Inflammatory macrophage treated with lipopolysaccharide for 1 hour (primary cell): Measurements from ENCODE around the gene DOK7.
"Not testable (repeated sequence)": the region's sequence is repeated elsewhere in the genome, so short reads cannot be mapped to it uniquely, and the experiment has no call there.

Source experiments
- DNase-seq, 2 donors: peaks; one replicate each; pipeline ENCODE4 v3.0.0-alpha.2; 2020 to 2022

DOK7 gene

DNA sequence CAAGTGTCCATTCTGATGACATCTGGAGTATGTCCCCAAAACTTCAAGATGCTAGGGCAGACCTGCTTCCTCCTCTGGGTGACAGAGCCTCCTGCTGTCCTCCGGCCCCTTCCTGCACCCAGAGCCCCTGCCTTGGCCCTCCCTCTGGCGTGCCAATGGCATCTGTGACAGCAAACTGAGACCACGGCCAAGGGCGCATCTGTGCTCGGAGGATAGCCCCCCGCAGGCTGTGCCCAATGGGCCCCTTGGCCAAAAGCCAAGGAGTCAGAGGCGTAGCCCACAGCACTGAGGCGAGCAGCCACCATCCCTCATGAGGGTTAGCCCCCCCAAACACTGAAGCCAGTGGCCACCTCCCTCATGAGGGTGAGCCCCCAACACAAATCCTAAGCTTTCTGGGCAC is 61.2 kb downstream of the DOK7 start:
- DNase-seq: no peak

GRCh38 chr4:3524920-3525319 is 61.8 kb downstream of the DOK7 start:
- no peak for DNase-seq

DNA sequence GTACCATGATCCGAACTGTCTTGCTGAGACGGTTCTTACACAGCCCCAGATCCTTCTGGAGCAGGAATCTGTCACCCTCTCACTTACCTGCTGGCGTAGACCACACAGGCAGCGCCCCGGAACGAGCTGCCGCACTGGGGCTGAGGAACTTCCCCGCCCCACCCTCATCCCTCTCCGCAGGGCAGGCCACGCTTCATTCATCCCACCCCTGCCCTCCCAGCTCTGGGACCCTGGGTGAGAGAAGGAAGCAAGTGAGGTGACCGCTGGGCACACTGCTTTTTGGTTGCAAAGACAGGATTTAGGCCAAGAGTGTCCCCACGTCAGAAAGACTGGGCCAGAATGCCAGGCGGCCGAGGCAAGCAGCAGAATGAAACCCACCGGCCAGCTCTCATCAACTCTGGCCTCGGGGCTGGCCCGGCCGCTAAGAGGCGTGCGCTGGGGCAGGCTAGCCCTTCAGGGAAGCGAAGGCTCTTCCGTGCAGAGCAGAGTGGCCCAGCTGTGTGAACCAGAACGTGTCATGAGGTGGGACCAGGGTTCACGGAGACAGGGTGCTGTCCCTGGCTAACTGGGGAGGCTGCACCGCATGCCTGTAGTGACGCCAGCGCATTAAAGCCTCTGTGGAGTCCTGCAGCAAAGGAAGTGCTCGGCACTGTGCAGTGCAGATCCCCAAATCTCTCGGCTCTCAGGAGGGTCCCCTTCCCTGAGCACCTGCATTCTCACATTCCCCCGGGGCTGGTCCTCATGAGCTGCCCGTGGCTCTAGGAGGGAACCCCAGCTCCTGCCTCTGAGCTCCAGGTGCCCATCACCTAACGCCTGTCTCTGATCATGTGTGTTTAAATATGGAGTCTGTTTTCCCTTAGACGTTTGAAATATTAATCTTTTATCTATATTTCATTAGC is 62.7 kb downstream of the DOK7 start:
- no peak for DNase-seq

DNA sequence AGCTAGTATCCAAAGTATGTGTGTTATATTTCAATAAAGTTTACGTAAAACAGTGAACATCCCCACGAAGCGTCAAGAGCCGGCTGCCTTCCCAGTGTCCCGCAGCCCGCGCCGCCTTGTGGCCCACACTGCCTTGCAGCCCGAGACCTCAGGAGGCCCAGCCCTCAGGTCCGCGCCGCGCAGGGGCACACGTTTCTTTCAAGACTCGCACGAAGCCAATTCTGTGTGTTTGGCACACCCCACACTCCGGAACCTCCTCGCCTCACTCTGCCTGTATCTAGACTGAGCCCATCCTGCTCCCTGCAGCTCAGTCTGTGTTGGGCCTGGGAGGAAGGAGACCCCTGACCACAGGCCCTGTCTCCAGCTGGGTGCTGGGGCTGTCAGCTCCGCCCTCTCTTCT is 63.4 kb downstream of the DOK7 start:
- no peak for DNase-seq

DNA sequence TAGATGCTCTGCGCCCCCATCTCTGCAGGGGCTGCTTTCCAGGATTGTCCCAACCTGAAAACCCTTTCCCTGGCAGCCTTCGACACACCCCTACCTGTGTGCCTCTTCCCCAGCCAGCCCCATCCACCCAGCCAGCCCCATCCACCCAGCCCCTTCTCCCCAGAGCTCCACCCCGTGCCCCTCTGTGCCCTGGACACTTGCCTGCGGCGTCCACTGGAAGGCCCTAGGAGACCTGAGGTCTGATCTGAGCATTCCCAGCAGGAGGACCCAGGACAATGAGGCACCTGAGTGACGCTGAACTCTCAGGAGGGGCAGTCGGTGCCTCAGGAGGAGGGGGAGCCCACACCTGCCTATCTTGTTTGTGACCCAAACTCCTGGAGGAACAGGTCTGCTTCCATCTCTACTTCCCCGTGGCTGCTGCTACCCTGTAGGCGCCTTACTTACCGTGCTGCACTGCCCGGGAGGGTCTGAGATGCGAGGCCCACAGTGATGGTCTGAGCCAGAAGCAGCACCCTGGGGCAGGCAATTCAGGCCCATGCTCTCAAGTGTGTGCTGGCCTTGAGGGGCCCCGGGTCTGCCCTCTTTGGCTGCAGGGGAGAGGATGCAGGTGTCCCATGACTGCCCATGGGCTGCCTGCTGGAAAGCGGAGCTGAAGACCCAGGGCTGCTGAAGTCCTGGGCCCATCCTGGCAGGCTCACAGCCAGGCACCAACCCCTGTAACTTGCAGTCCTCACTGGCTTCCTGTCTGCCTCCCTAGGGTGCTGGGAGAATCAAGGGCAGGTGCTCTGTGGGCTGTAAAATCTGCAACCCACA is 64.2 kb downstream of the DOK7 start:
- no peak for DNase-seq

DNA sequence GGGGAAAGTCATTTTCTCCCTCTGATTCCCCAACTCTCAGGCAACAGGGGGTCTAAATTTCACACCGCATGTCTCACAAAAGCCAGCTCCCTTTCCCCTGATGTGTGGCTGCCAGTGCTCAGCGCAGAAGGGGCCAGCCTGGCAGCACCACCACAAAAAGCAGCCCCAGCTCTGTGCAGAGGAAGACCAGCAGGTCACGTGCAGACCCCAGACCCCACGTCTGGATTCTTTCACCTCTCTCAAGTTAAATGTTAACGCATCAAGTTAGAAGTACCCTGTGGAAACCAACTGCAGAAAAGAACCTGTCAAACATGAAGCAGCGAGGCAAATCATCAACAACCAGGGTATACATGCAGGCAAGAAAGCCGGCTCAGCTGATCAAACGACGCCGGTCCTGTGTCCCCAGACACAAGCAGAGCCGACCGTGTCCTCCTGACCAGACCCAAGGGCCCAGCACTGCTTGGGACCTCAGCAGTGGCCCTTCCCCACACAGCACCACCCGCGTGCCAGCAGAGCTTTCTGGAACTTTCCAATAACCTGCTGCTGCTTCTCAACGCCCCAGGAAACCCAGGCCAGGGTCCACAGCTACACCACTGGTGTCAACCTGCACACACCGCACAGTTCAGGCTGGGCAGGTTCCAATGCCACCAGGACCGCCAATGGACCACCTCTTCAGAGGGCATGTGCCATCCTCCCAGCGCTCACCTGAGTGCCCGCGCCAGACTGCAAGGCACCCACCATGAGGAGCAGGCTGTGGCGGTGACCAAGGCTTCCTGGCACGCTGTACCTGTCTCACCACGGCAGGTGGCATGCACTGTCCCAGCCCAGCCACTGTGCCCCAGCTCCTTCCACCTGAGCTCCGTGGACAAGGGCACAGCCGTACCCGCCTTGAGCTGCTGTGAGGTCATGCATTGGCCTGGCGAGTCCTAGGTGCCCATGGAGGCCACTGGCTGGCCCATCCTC is 65.1 kb downstream of the DOK7 start:
- DNase-seq: no peak

DNA sequence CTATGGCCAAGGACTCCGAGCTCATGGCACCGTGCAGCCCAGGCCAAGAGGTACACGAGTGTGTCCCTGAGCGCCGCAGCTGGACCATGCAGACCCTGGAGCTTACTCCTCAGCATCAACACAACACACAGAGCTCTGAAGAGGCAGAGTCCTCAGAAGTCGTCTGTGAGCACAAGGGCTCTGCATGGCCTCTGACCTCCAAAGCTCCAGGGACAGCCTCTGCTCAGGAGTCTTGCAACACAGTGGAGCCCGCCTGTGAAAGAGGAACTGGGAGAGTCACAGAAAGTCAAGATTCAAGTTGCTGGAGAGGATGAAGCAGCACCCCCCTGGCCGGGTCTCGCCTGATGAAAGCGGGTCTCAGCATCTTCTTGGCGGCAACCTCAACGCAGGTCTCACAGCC is 66.3 kb downstream of the DOK7 start:
- DNase-seq: peak; percentile 81 to 85

DNA sequence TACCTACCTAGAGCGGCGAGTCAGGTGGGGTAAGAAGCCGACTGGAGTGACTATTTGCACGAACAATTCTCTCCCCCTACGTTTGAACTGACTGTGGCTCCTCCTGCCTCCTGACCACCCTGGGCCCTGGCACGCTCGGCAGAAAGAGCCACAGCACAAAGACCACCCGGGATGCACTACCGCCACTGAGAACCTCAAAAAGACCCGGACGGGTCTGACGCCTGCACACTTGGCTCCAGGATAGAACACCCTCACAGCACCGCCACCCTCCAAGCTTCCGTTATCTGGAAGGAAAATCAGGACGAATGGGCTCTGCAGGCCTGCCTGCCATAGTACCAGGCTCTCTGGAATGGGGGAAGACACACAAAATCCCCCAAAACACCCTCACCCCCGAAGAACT is 66.9 kb downstream of the DOK7 start:
- DNase-seq: no peak

- no peak for DNase-seq
These were observed 67.7 kb downstream of the DOK7 start for GRCh38 chr4:3530663-3531254.

DNA sequence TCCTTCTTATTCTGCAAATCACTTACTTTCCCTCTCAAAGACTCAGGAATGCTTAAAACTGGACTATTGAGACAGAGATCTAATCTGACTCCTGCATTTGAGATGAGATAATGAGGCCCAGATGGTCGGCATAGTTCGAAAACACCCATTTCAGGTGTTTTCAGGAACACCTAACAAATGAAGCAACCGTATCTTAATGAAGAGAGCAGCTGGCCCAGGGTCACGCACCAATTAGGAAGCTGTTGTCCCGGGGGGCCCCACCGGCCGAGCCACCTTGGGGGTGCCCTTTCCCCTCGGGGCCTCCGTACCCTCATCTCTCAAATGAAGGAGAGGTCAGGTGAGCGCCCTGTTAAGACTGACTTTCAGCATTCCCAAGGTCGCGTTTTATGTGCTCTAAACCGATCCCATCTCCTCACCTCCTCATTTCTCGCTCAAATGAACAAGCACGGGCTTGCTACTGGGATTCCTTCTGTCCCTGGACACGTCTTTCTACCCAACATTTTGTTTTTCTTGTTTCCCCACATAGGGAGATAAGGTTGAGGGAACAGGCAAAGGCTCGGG is 68.3 kb downstream of the DOK7 start:
- peak in 1 of 2 donors; percentile 2 for DNase-seq

DNA sequence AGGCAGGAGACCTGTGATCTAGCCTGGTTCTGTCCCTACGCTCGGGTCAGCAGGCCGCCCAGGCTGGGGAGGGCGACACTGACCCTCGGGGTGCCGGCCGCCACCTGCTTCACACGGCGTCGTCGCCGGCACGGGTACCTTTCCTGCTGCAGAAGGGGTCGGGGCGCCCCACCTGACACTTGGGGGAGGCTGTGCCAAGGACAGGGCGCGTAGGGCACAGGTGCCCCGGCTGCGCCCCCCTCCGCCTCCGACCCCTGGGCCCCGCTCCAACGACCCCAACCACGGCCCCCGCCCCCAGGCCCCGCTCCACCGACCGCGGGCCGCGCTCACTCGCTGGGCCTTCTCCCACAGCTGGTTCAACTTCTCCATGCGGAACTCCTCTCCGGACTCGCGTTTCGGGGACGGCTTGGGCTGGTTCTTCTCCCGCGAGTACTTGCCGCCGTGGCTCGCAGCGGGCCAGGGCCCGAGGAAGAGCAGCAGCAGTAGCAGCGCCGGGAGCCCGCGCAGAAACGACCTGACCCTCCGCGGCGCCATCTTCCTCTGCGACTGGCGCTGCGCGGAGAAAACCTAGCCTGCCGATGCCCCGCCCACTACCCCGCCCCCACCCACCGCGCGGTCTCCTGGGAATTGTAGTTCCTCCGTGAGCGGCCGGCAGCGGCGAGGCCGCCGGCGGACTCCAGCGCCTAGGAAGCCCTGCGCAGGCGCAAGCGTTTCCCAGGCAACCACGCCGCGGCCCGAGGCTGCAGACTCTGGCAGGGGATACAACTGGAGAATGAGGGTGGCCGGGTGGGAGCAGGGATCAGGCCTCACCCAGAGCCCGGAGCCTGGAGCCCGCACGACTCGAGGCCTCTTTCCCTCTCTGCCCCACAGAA is 69.0 kb downstream of the DOK7 start, which contains the start of gene LRPAP1:
LRPAP1 (minus strand) TSS at position 544 of the 872 bp plus-strand sequence; CDS start at position 534, 10 bp downstream.
- DNase-seq: peak; percentile 78 to 92

DNA sequence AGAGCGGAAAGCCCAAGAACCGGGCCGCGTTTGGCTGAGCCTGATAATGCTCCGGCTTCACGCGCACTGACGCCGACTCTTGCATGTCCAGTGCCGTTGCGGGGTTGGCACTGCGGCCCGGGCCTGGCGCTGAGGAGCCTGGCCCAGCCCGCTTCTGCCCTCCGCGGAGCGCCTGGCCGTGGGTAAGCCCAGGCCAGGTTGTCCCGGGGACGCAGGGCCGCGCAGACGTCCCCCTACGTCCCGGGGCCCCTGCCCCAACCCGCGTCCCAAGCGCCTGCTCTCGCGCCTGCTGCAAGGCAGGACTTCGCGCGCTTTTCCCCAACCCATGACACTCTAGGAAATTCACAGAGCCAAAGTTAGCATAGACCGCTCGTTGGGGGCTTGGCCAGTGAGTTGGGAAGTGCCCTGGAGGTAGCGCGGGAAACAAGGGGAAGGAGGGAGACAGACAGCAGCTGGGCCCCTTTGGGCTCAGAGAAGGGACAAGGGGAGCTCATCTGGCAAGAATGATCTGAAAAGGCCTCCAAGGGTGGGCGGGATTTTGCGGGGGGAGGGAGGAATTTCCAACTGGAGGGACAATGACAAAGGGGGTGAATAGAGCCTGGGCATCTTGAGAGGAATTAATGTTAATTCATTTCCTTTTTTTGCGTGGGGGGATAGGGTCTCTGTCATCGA is 69.8 kb downstream of the DOK7 start:
- DNase-seq: peak; percentile 7 to 12

GRCh38 chr4:3533423-3533820 is 70.3 kb downstream of the DOK7 start:
- DNase-seq: no peak

DNA sequence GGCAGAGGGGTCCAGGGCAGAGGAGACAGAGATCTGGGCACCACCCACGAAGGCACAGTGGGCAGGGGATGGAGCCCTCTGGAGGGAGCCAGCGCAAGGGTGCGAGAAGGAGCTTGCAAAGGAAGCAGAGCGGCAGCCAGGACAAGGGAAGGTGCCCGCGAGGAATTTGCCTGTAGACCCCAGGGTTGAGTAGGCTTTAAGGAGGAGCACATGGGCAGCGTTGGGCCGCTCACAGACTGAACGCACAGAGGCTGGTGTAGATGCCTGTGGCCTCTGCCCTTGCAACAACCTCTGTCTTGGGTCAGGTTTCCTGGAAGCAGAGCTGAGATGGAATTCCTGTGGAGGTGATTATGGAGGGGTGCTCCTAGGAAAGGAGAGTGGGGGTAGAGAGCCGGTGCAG is 72.7 kb downstream of the DOK7 start:
- not testable (repeated sequence) for DNase-seq

DNA sequence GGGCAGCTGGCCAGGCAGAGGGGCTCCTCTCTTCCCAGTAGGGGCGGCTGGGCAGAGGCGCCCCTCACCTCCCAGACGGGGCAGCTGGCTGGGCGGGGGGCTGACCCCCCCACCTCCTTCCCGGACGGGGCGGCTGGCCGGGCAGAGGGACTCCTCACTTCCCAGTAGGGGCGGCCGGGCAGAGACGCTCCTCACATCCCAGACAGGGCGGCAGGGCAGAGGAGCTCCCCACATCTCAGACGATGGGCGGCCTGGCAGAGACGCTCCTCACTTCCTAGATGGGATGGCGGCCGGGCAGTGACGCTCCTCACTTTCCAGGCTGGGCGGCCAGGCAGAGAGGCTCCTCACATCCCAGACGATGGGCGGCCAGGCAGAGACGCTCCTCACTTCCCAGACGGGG is 75.8 kb downstream of the DOK7 start:
- not testable (repeated sequence) for DNase-seq

DNA sequence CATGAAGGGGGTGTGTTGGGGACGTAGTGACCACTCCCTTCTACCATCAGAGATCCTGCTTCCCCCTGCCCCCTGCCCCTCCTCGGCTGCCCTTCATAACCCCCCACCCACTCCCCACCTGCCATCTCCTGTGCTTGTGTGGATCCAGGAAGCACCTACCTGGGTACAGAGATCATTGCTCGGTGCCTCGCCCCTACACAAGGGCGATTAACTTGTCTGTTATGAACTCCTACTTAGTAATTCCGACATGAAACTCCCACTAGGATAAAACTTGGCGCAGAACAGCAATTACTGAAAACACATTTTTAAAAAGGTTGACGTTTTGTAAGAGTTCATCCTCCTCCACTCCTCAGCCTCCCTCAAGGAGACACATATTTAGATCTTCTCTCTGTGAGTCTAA is 80.3 kb downstream of the DOK7 start:
- not testable (repeated sequence) for DNase-seq
